ENCODE data around the gene CARD14. TPM values are rescaled to one million over a fixed set of nuclear protein-coding genes. Genes with fewer than 3 reads are reported as not detected.

The CARD14 gene
- polyA plus RNA-seq, 1 donor (not counting 4 experiments of a cell fraction or from before 2014, with no cell fraction given) = 0.49 TPM

DNA sequence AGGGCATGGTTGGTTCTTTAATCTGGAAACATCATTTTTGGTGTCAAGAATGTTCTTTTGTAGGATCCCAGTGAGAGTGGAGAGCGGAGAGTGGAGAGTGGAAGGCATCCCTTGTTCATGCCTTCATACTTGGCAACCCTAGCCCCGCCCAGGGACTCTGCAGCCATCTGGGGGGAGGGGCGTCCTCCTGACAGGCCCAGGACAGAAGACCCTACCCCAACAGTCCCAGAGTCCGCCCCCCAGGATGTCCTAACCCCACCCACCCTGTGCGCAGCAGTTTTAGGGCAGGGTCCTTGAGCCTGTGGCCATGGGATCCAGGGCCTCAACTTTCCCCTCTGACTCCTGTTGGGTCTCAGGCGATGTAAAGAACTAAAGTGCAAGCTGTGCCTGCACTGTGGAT is 54.9 kb downstream of the CARD14 start:
- Histone ChIP-seq H3K4me3 (ENCODE audit: control insufficient read depth in 2 of 3, extremely low read depth in 1 of 3, insufficient read depth in 2 of 3, low read depth in 1 of 3, low read length in 3 of 3) (no peak overlapping the region), H3K9me3 (ENCODE audit: control insufficient read depth, low read depth, low read length) (no peaks in the 10 kb centered on the region), H3K9me1 (ENCODE audit: control insufficient read depth, extremely low read depth, insufficient read depth, low read length) (no peaks in the 10 kb centered on the region), H3K79me2 (ENCODE audit: control insufficient read depth, insufficient read depth, low read length) (no peaks in the 10 kb centered on the region), H3K27ac (ENCODE audit: control insufficient read depth, insufficient read depth, low read length) (no peak overlapping the region), H3K36me3 (ENCODE audit: control insufficient read depth in 2 of 2, extremely low read depth in 1 of 2, insufficient read depth in 2 of 2, low read length in 2 of 2) (no peaks in the 10 kb centered on the region), H4K20me1 (ENCODE audit: control insufficient read depth, extremely low read depth, insufficient read depth, low read length) (no peaks in the 10 kb centered on the region), H3K4me2 (ENCODE audit: control insufficient read depth, extremely low read depth, insufficient read depth, low read depth, low read length) (no peak overlapping the region), H3K4me1 (ENCODE audit: control insufficient read depth, extremely low read depth, insufficient read depth, low read length) (peaks cover 2% of the 10 kb centered on the region), H3K27me3 (ENCODE audit: control insufficient read depth, extremely low read depth, insufficient read depth, low read length) (no peaks in the 10 kb centered on the region), H2AFZ (ENCODE audit: control insufficient read depth, low read length) (no peak overlapping the region), H3K9ac (ENCODE audit: control insufficient read depth, extremely low read depth, insufficient read depth, low read length) (no peak overlapping the region)
- TF ChIP-seq, protein P1, sequence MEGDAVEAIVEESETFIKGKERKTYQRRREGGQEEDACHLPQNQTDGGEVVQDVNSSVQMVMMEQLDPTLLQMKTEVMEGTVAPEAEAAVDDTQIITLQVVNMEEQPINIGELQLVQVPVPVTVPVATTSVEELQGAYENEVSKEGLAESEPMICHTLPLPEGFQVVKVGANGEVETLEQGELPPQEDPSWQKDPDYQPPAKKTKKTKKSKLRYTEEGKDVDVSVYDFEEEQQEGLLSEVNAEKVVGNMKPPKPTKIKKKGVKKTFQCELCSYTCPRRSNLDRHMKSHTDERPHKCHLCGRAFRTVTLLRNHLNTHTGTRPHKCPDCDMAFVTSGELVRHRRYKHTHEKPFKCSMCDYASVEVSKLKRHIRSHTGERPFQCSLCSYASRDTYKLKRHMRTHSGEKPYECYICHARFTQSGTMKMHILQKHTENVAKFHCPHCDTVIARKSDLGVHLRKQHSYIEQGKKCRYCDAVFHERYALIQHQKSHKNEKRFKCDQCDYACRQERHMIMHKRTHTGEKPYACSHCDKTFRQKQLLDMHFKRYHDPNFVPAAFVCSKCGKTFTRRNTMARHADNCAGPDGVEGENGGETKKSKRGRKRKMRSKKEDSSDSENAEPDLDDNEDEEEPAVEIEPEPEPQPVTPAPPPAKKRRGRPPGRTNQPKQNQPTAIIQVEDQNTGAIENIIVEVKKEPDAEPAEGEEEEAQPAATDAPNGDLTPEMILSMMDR (optimal IDR thresholded peaks at IDR 0.05 in 1 of 3, IDR thresholded peaks at IDR 0.05 in 1 of 3, conservative IDR thresholded peaks at IDR 0.05 in 1 of 3; ENCODE audit: extremely low read depth in 1 of 3, insufficient read depth in 2 of 3, low read length in 3 of 3) = no peak
- no peak for TF ChIP-seq EZH2 (IDR thresholded peaks at IDR 0.05; ENCODE audit: low read length)
- DNase-seq (ENCODE audit: low read depth, low spot score) (no peak), FAIRE-seq (no peak)
- dilution Hi-C loops (cut with MboI; ENCODE audit: extremely low pct_ligation_motif_present, low sequenced_read_pairs) = no loop called here

DNA sequence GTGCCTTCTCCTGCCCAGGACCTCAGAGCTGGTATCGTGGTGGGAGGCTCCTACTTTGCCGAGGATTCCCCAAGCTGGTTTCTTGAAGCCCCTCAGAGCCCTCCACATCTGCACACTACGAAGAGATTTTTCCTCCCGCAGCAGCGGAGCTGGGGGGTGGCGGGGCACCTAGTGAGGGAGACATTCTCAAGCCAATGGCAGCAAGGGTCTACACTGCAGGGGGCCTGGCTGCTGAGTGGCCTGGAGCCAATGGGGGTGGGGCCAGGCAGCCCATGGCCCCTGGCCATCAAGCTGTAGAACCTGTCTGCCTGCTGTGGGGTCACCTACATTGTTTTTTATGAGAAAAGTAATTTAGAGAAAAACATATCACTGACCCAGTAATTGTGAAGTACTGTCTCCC is 55.4 kb downstream of the CARD14 start:
- Histone ChIP-seq H3K27ac (ENCODE audit: control insufficient read depth, insufficient read depth, low read length) (no peak overlapping the region), H3K36me3 (ENCODE audit: control insufficient read depth in 2 of 2, extremely low read depth in 1 of 2, insufficient read depth in 2 of 2, low read length in 2 of 2) (no peaks in the 10 kb centered on the region), H2AFZ (ENCODE audit: control insufficient read depth, low read length) (no peak overlapping the region), H4K20me1 (ENCODE audit: control insufficient read depth, extremely low read depth, insufficient read depth, low read length) (no peaks in the 10 kb centered on the region), H3K27me3 (ENCODE audit: control insufficient read depth, extremely low read depth, insufficient read depth, low read length) (no peaks in the 10 kb centered on the region), H3K9ac (ENCODE audit: control insufficient read depth, extremely low read depth, insufficient read depth, low read length) (no peak overlapping the region), H3K4me3 (ENCODE audit: control insufficient read depth in 2 of 3, extremely low read depth in 1 of 3, insufficient read depth in 2 of 3, low read depth in 1 of 3, low read length in 3 of 3) (no peak overlapping the region), H3K79me2 (ENCODE audit: control insufficient read depth, insufficient read depth, low read length) (no peaks in the 10 kb centered on the region), H3K9me1 (ENCODE audit: control insufficient read depth, extremely low read depth, insufficient read depth, low read length) (no peaks in the 10 kb centered on the region), H3K4me1 (ENCODE audit: control insufficient read depth, extremely low read depth, insufficient read depth, low read length) (no peaks in the 10 kb centered on the region), H3K4me2 (ENCODE audit: control insufficient read depth, extremely low read depth, insufficient read depth, low read depth, low read length) (no peak overlapping the region), H3K9me3 (ENCODE audit: control insufficient read depth, low read depth, low read length) (no peaks in the 10 kb centered on the region)
- TF ChIP-seq EZH2 (IDR thresholded peaks at IDR 0.05; ENCODE audit: low read length) = no peak
- TF ChIP-seq, protein P1 (optimal IDR thresholded peaks at IDR 0.05 in 1 of 3, IDR thresholded peaks at IDR 0.05 in 1 of 3, conservative IDR thresholded peaks at IDR 0.05 in 1 of 3; ENCODE audit: extremely low read depth in 1 of 3, insufficient read depth in 2 of 3, low read length in 3 of 3) = no peak
- no peak for FAIRE-seq
- DNase-seq (ENCODE audit: low read depth, low spot score) = no peak
- dilution Hi-C loops (cut with MboI; ENCODE audit: extremely low pct_ligation_motif_present, low sequenced_read_pairs) = no loop called here

Measured in keratinocyte (primary cell).